ENCODE results near the gene F11R. TPM values are rescaled to one million over a fixed set of nuclear protein-coding genes. Genes with fewer than 3 reads are reported as not detected.
"Not testable (repeated sequence)": the region's sequence is repeated elsewhere in the genome, so short reads cannot be mapped to it uniquely, and the experiment has no call there.

Gene F11R
- total and polyA plus RNA-seq, 2 of the 4 experiments (the other 2 are of a cell fraction), result 0.79 to 2.2 TPM

- no peak overlapping the region for H3K4me2 ChIP-seq (ENCODE audit: low read depth, low read length)
- no peak overlapping the region for H4K8ac ChIP-seq (ENCODE audit: low read depth in 2 of 2, low read length in 2 of 2)
- H3K27ac ChIP-seq (ENCODE audit: insufficient read depth, low read length), result no peak overlapping the region
- H2BK120ac ChIP-seq (ENCODE audit: low read depth, low read length), result no peak overlapping the region
- ATAC-seq (ENCODE audit: low read depth) (no peak), DNase-seq (no peak)
- no peak overlapping the region for H3K4ac ChIP-seq (ENCODE audit: low read depth, low read length)
- H3K9me1 ChIP-seq (ENCODE audit: insufficient read depth, low read length), result no peaks in the 10 kb centered on the region
- H3K36me3 ChIP-seq (ENCODE audit: control insufficient read depth, insufficient read depth, low read length), result no peaks in the 10 kb centered on the region
- TF ChIP-seq BHLHE40 (IDR thresholded peaks at IDR 0.05; ENCODE audit: low read depth, low read length), result no peak
- H3K56ac ChIP-seq (ENCODE audit: extremely low read depth, insufficient read depth, low read length), result no peak overlapping the region
- H3K14ac ChIP-seq (replicated peaks; ENCODE audit: low read depth, low read length), result no peak overlapping the region
- no peak overlapping the region for H3K23ac ChIP-seq (ENCODE audit: low read depth, low read length)
- no peak overlapping the region for H2AK5ac ChIP-seq (ENCODE audit: low read depth, low read length)
- H3K9me3 ChIP-seq (ENCODE audit: control insufficient read depth, insufficient read depth, low read length), result no peaks in the 10 kb centered on the region
- H2AFZ ChIP-seq (replicated peaks; ENCODE audit: low read length, poor library complexity), result no peak overlapping the region
- no peak overlapping the region for H2BK20ac ChIP-seq (ENCODE audit: low read depth, low read length)
- H3K4me1 ChIP-seq (ENCODE audit: control insufficient read depth, insufficient read depth, low read length), result no peaks in the 10 kb centered on the region
- dilution Hi-C loops (cut with HindIII; ENCODE audit: low sequenced_read_pairs, unreplicated experiment) (no loop called here), intact Hi-C loops (cut with micrococcal nuclease) (loop anchor here (2.0 kb wide), 1 partner anchor 275 kb away; no protein-coding TSS in a partner anchor), in situ Hi-C loops (cut with MboI; ENCODE audit: low sequenced_read_pairs) (no loop called here)
- no peak overlapping the region for H3K4me3 ChIP-seq (ENCODE audit: insufficient read depth, low read depth, low read length)
- CTCF ChIA-PET, result no interaction called here
- no peak overlapping the region for H2AK9ac ChIP-seq (replicated peaks; ENCODE audit: low read depth, low read length, poor library complexity)
- H4K20me1 ChIP-seq (ENCODE audit: insufficient read depth, low read length), result no peaks in the 10 kb centered on the region
- POLR2A ChIA-PET (ENCODE audit: unreplicated experiment), result no interaction called here
- H2BK5ac ChIP-seq (ENCODE audit: low read depth, low read length, poor library complexity, severe bottlenecking), result no peak overlapping the region
- no peak overlapping the region for H4K91ac ChIP-seq (ENCODE audit: insufficient read depth, low read depth, low read length)
- H3K9ac ChIP-seq (ENCODE audit: low read depth, low read length), result no peak overlapping the region
- BruUV-seq (replicated peaks), result no TSS peak
- no peak overlapping the region for H3K18ac ChIP-seq (ENCODE audit: low read depth, low read length)
- H3K79me1 ChIP-seq (ENCODE audit: low read depth in 1 of 2, low read length in 2 of 2), result no peaks in the 10 kb centered on the region
- peaks cover 4% of the 10 kb centered on the region; the same call in 1 of the 2 replicates for H3K27me3 ChIP-seq (ENCODE audit: control insufficient read depth, insufficient read depth, low read length)
- no peak overlapping the region for H4K5ac ChIP-seq (ENCODE audit: low read depth, low read length)
- no CpG with 5 or more reads among the region's 2 CpGs for WGBS, 2 experiments (ENCODE audit: extremely low coverage in 2 of 2, insufficient read length in 1 of 2)
- no peak overlapping the region for H2BK15ac ChIP-seq (ENCODE audit: low read depth, low read length)
Observed at GRCh38 chr1:160949881-160950280, 71.1 kb downstream of the F11R start.

- H3K4ac ChIP-seq (ENCODE audit: low read depth, low read length); H3K27me3 ChIP-seq (ENCODE audit: control insufficient read depth, insufficient read depth, low read length); H3K36me3 ChIP-seq (ENCODE audit: control insufficient read depth, insufficient read depth, low read length); H3K27ac ChIP-seq (ENCODE audit: insufficient read depth, low read length); in situ Hi-C loops (cut with MboI; ENCODE audit: low sequenced_read_pairs); BruUV-seq (replicated peaks); H4K8ac ChIP-seq (ENCODE audit: low read depth in 2 of 2, low read length in 2 of 2); H2AK5ac ChIP-seq (ENCODE audit: low read depth, low read length); H3K23ac ChIP-seq (ENCODE audit: low read depth, low read length); intact Hi-C loops (cut with micrococcal nuclease); dilution Hi-C loops (cut with HindIII; ENCODE audit: low sequenced_read_pairs, unreplicated experiment); H3K4me1 ChIP-seq (ENCODE audit: control insufficient read depth, insufficient read depth, low read length); POLR2A ChIA-PET (ENCODE audit: unreplicated experiment); H3K18ac ChIP-seq (ENCODE audit: low read depth, low read length); H2BK120ac ChIP-seq (ENCODE audit: low read depth, low read length); H3K79me1 ChIP-seq (ENCODE audit: low read depth in 1 of 2, low read length in 2 of 2); H3K9ac ChIP-seq (ENCODE audit: low read depth, low read length); H2BK15ac ChIP-seq (ENCODE audit: low read depth, low read length); H3K9me3 ChIP-seq (ENCODE audit: control insufficient read depth, insufficient read depth, low read length); H4K5ac ChIP-seq (ENCODE audit: low read depth, low read length); H4K20me1 ChIP-seq (ENCODE audit: insufficient read depth, low read length); H3K56ac ChIP-seq (ENCODE audit: extremely low read depth, insufficient read depth, low read length); H2AFZ ChIP-seq (replicated peaks; ENCODE audit: low read length, poor library complexity); ATAC-seq (ENCODE audit: low read depth); CTCF ChIA-PET; H2AK9ac ChIP-seq (replicated peaks; ENCODE audit: low read depth, low read length, poor library complexity); H2BK20ac ChIP-seq (ENCODE audit: low read depth, low read length); H3K4me3 ChIP-seq (ENCODE audit: insufficient read depth, low read depth, low read length); H3K9me1 ChIP-seq (ENCODE audit: insufficient read depth, low read length); H2BK5ac ChIP-seq (ENCODE audit: low read depth, low read length, poor library complexity, severe bottlenecking); H3K14ac ChIP-seq (replicated peaks; ENCODE audit: low read depth, low read length); H4K91ac ChIP-seq (ENCODE audit: insufficient read depth, low read depth, low read length); H3K4me2 ChIP-seq (ENCODE audit: low read depth, low read length): not testable (repeated sequence)
- DNase-seq, result peak; percentile 15
- no CpG with 5 or more reads among the region's 7 CpGs for WGBS, 2 experiments (ENCODE audit: extremely low coverage in 2 of 2, insufficient read length in 1 of 2)
Observed at GRCh38 chr1:160949216-160949880, 71.6 kb downstream of the F11R start.

All from IMR-90 (cell line).